ENCODE results near the gene CNKSR1.

The CNKSR1 gene

DNA sequence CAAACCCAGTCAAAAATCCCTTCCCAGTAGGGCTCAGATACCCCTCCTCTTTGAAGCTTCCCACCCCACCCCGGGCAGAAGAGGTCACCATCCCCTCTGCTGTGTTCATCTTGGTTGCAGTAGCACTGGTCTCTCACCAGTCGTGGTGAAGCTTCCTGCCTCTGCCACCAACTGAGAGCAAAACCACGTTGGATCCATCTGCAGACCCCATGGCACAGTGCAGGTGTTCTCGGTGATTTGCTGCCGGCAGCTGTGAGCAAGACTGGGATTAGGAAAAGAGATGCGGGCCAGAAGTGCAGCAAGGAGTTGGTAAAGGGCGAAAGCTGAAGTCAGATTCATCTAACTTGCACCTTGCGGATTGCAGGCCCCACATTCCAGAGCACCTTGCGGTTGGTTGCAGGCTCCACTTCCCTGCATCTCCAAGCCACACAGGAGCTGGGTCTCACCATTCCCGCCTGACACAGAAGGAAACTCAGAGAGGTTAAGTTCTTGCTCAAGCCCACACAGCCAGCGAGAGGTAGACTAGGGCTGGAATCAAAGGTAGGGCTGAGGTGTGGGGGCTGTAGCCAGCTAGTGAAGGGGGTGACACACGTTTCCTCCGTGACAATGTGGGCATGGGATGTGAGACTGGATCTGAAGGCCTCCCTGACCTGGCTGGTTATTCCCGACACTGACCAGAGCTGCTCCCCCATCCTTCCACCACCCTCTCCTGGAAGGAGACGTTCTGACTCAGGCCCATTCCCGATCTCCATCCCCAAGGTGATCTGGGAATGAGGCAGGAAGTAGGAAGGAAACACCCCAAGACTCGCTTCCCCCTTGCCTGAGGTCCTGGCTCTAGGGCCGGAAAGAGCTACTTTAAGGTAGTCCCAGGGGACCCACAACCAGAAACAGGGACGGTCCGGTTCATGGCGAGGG lies 21.7 kb upstream of the CNKSR1 start:
- DNase-seq (ENCODE audit: low read depth in 1 of 2, low spot score in 1 of 2): no peak
- peaks cover 4% of the 10 kb centered on the region for H3K27me3 ChIP-seq (ENCODE audit: insufficient read depth, poor library complexity, severe bottlenecking)
- no peak overlapping the region for H3K27ac ChIP-seq (replicated peaks)
- H3K4me3 ChIP-seq (replicated peaks; ENCODE audit: insufficient read depth, low read length): no peak overlapping the region
- TF ChIP-seq, protein P1, sequence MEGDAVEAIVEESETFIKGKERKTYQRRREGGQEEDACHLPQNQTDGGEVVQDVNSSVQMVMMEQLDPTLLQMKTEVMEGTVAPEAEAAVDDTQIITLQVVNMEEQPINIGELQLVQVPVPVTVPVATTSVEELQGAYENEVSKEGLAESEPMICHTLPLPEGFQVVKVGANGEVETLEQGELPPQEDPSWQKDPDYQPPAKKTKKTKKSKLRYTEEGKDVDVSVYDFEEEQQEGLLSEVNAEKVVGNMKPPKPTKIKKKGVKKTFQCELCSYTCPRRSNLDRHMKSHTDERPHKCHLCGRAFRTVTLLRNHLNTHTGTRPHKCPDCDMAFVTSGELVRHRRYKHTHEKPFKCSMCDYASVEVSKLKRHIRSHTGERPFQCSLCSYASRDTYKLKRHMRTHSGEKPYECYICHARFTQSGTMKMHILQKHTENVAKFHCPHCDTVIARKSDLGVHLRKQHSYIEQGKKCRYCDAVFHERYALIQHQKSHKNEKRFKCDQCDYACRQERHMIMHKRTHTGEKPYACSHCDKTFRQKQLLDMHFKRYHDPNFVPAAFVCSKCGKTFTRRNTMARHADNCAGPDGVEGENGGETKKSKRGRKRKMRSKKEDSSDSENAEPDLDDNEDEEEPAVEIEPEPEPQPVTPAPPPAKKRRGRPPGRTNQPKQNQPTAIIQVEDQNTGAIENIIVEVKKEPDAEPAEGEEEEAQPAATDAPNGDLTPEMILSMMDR (IDR thresholded peaks at IDR 0.05; ENCODE audit: insufficient read depth, low read length): no peak

DNA sequence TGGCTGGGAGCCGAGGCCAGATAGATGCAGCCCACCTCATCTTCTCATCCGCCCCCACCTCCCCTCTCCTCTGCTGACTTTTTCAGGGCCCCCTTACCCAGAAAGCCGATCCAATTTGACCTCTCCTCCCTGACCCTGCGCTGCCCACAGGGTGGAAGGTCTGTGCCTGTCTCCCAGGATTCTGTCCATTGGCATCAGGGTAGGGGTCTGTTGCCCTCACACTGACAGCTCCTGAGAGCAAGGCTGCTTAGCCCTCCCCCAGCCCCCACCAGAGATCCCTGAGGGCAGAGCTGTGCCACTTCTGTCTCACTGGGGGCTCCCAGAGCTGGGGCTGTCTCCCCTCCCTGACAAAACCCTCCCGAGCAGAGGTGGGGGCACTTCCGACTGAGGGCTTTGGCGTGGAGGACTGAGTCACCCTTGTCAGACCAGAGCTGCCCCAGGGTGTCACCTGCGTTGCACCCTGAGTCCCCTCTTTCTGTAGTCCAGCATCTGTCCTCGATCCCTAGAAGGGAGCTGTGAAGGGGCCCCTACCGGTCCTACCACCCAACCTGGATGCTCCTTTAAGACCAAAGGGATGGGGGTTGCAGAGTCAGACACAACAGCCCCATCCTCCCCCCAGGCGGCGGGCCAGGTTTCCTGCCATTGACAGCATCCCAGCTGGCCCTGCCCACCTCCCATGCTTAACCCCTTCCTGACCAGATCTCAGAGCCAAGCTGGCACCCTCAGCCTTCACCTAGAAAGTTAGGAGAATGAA lies 20.8 kb upstream of the CNKSR1 start:
- TF ChIP-seq, protein P2, sequence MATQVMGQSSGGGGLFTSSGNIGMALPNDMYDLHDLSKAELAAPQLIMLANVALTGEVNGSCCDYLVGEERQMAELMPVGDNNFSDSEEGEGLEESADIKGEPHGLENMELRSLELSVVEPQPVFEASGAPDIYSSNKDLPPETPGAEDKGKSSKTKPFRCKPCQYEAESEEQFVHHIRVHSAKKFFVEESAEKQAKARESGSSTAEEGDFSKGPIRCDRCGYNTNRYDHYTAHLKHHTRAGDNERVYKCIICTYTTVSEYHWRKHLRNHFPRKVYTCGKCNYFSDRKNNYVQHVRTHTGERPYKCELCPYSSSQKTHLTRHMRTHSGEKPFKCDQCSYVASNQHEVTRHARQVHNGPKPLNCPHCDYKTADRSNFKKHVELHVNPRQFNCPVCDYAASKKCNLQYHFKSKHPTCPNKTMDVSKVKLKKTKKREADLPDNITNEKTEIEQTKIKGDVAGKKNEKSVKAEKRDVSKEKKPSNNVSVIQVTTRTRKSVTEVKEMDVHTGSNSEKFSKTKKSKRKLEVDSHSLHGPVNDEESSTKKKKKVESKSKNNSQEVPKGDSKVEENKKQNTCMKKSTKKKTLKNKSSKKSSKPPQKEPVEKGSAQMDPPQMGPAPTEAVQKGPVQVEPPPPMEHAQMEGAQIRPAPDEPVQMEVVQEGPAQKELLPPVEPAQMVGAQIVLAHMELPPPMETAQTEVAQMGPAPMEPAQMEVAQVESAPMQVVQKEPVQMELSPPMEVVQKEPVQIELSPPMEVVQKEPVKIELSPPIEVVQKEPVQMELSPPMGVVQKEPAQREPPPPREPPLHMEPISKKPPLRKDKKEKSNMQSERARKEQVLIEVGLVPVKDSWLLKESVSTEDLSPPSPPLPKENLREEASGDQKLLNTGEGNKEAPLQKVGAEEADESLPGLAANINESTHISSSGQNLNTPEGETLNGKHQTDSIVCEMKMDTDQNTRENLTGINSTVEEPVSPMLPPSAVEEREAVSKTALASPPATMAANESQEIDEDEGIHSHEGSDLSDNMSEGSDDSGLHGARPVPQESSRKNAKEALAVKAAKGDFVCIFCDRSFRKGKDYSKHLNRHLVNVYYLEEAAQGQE (IDR thresholded peaks at IDR 0.05; ENCODE audit: insufficient replicate concordance, low read depth): no peak
- TF ChIP-seq SPI1 (IDR thresholded peaks at IDR 0.05; ENCODE audit: borderline replicate concordance, low read depth): no peak
- no peak for TF ChIP-seq POLR2AphosphoS5 (IDR thresholded peaks at IDR 0.05; ENCODE audit: low read depth)
- TF ChIP-seq, protein P1 (IDR thresholded peaks at IDR 0.05; ENCODE audit: insufficient read depth, low read length): no peak
- TF ChIP-seq GABPA (IDR thresholded peaks at IDR 0.05; ENCODE audit: low read depth): no peak
- Histone ChIP-seq H3K27ac (replicated peaks) (no peak overlapping the region), H3K4me3 (replicated peaks; ENCODE audit: insufficient read depth, low read length) (no peak overlapping the region), H3K27me3 (ENCODE audit: insufficient read depth, poor library complexity, severe bottlenecking) (peaks cover 4% of the 10 kb centered on the region)
- no peak for DNase-seq (ENCODE audit: low read depth in 1 of 2, low spot score in 1 of 2)

- no peak overlapping the region for H3K4me3 ChIP-seq (replicated peaks; ENCODE audit: insufficient read depth, low read length)
- H3K27ac ChIP-seq (replicated peaks): no peak overlapping the region
- no peak for DNase-seq (ENCODE audit: low read depth in 1 of 2, low spot score in 1 of 2)
- TF ChIP-seq POLR2AphosphoS5 (IDR thresholded peaks at IDR 0.05; ENCODE audit: low read depth) (no peak), SPI1 (IDR thresholded peaks at IDR 0.05; ENCODE audit: borderline replicate concordance, low read depth) (no peak), GABPA (IDR thresholded peaks at IDR 0.05; ENCODE audit: low read depth) (no peak)
- TF ChIP-seq, protein P2 (IDR thresholded peaks at IDR 0.05; ENCODE audit: insufficient replicate concordance, low read depth): no peak
- TF ChIP-seq, protein P1 (IDR thresholded peaks at IDR 0.05; ENCODE audit: insufficient read depth, low read length): no peak
- H3K27me3 ChIP-seq (ENCODE audit: insufficient read depth, poor library complexity, severe bottlenecking): peaks cover 7% of the 10 kb centered on the region
Measured at GRCh38 chr1:26158271-26158907, 18.9 kb upstream of the CNKSR1 start.
